Measurements from ENCODE around the gene ABLIM2. TPM values are rescaled to one million over a fixed set of nuclear protein-coding genes. Genes with fewer than 3 reads are reported as not detected.

ABLIM2 gene
- total and polyA plus RNA-seq, 10 of the 15 experiments (the other 5 are each of a cell fraction or from before 2014, with no cell fraction given): 0.03 to 0.15 (median 0.05) TPM; not detected in 7

DNA sequence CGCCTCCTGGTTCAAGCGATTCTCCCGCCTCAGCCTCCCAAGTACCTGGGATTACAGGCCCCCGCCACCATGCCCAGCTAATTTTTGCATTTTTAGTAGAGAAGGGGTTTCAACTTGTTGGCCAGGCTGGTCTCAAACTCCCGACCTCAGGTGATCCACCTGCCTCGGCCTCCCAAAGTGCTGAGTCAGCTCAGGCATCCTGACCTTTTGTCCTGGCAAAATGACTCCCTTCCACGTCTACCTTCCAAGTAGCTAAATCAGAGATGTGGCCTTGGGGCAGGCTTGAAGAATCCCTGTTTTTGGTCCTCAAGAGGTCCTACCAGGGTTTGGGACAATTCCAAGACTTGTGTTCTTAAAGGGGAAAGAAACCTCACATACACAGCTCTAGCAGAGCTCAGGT, 231.8 kb downstream of the ABLIM2 start:
- 11% methylated on average over 6 of the region's 7 CpGs for WGBS (ENCODE audit: insufficient coverage, insufficient replicate concordance, low lambda C conversion rate, missing lambda C conversion rate)
- ChIA-PET CTCF (interaction anchor here (1.1 kb wide), 1 partner anchor 125 kb away, joined by 3 read pairs; no protein-coding TSS in a partner anchor), POLR2A (interaction anchor here (0.6 kb wide), 1 partner anchor 36 kb away, joined by 8 read pairs; no protein-coding TSS in a partner anchor), RAD21 (ENCODE audit: unreplicated experiment) (no interaction called here), SMC1A (ENCODE audit: uncharacterized antibody, unreplicated experiment) (no interaction called here)
- intact Hi-C loops (cut with micrococcal nuclease; ENCODE audit: unreplicated experiment): no loop called here
- in situ Hi-C loops (cut with MboI): no loop called here
- ATAC-seq (no peak), DNase-seq (ENCODE audit: low read depth, low spot score) (no peak), FAIRE-seq (no peak)
- Histone ChIP-seq H4K20me1 (ENCODE audit: control insufficient read depth, insufficient read depth) (no peaks in the 10 kb centered on the region), H3K4me2 (ENCODE audit: control insufficient read depth, insufficient read depth) (no peak overlapping the region), H3K79me2 (ENCODE audit: control insufficient read depth, insufficient read depth, low read length) (no peaks in the 10 kb centered on the region), H3K4me3 (no peak overlapping the region), H3K9me3 (replicated peaks; ENCODE audit: control insufficient read depth, insufficient read depth, low read length) (no peaks in the 10 kb centered on the region; the same call in 2 of the 3 replicates), H2AFZ (ENCODE audit: control insufficient read depth, low read depth, low read length) (no peak overlapping the region), H3K4me1 (ENCODE audit: control insufficient read depth, insufficient read depth, low read length) (no peaks in the 10 kb centered on the region), H3K9ac (ENCODE audit: control insufficient read depth, insufficient read depth, low read length) (no peak overlapping the region), H3K27ac (ENCODE audit: control insufficient read depth, insufficient read depth) (no peak overlapping the region), H3K36me3 (ENCODE audit: control insufficient read depth in 2 of 2, insufficient read depth in 2 of 2, low read length in 1 of 2) (no peaks in the 10 kb centered on the region), H3K27me3 (replicated peaks in 1 of 2; ENCODE audit: control insufficient read depth in 2 of 2, insufficient read depth in 2 of 2, low read length in 1 of 2) (no peaks in the 10 kb centered on the region; a peak in 2 of 4 replicates)
- TF ChIP-seq EZH2 (IDR thresholded peaks at IDR 0.05; ENCODE audit: borderline replicate concordance, control insufficient read depth, low read depth, low read length): no peak
- BruUV-seq (replicated peaks): no TSS peak

DNA sequence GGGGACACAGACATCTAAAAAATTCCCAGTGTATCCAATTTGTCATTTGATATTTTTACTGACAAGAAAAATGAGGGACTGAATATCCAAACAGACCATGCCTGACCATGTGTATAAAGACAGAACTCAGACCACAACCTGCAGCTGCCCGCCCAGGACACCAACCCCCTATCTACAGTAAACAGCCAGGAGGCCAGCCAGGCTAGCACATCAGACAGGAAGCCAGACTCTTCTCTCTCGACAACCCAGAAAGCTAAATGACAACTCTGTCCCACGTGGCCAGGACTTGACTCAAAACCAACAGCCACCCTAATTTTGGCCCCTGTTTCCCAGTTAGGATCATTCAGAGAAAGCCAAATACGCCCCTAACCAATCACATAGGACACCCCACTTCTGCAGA, 234.0 kb downstream of the ABLIM2 start:
- no peak for ATAC-seq
- DNase-seq (ENCODE audit: low read depth, low spot score): no peak
- no TSS peak for BruUV-seq (replicated peaks)
- H3K27me3 ChIP-seq (replicated peaks in 1 of 2; ENCODE audit: control insufficient read depth in 2 of 2, insufficient read depth in 2 of 2, low read length in 1 of 2): no peaks in the 10 kb centered on the region; a peak in 2 of 4 replicates
- H3K9ac ChIP-seq (ENCODE audit: control insufficient read depth, insufficient read depth, low read length): no peak overlapping the region
- RAD21 ChIA-PET (ENCODE audit: unreplicated experiment): no interaction called here
- no peaks in the 10 kb centered on the region for H3K79me2 ChIP-seq (ENCODE audit: control insufficient read depth, insufficient read depth, low read length)
- POLR2A ChIA-PET: no interaction called here
- in situ Hi-C loops (cut with MboI): no loop called here
- SMC1A ChIA-PET (ENCODE audit: uncharacterized antibody, unreplicated experiment): no interaction called here
- H3K9me3 ChIP-seq (replicated peaks; ENCODE audit: control insufficient read depth, insufficient read depth, low read length): no peaks in the 10 kb centered on the region; the same call in 2 of the 3 replicates
- no peaks in the 10 kb centered on the region for H3K36me3 ChIP-seq (ENCODE audit: control insufficient read depth in 2 of 2, insufficient read depth in 2 of 2, low read length in 1 of 2)
- H3K4me3 ChIP-seq: no peak overlapping the region
- CTCF ChIA-PET: no interaction called here
- no peak overlapping the region for H3K4me2 ChIP-seq (ENCODE audit: control insufficient read depth, insufficient read depth)
- WGBS (ENCODE audit: insufficient coverage, insufficient replicate concordance, low lambda C conversion rate, missing lambda C conversion rate): 0% methylated on average over 4 of the region's 4 CpGs
- H2AFZ ChIP-seq (ENCODE audit: control insufficient read depth, low read depth, low read length): no peak overlapping the region
- no peaks in the 10 kb centered on the region for H4K20me1 ChIP-seq (ENCODE audit: control insufficient read depth, insufficient read depth)
- no peak overlapping the region for H3K27ac ChIP-seq (ENCODE audit: control insufficient read depth, insufficient read depth)
- no peak for FAIRE-seq
- TF ChIP-seq ZNF24 (IDR thresholded peaks at IDR 0.05) (no peak), ZNF384 (IDR thresholded peaks at IDR 0.05; ENCODE audit: borderline replicate concordance, low read depth, low read length) (no peak), DPF2 (IDR thresholded peaks at IDR 0.05) (no peak), HDGF (IDR thresholded peaks at IDR 0.05) (no peak), GABPA (IDR thresholded peaks at IDR 0.05; ENCODE audit: low read depth) (no peak), ZNF207 (IDR thresholded peaks at IDR 0.05; ENCODE audit: borderline replicate concordance) (no peak), TCF3 (IDR thresholded peaks at IDR 0.05; ENCODE audit: borderline replicate concordance, insufficient read depth, low read depth, low read length) (no peak), TAF1 (IDR thresholded peaks at IDR 0.05; ENCODE audit: borderline replicate concordance, low read depth, low read length) (no peak), SMC3 (IDR thresholded peaks at IDR 0.05; ENCODE audit: borderline replicate concordance, low read length) (no peak), SMARCA5 (IDR thresholded peaks at IDR 0.05) (no peak), ZSCAN29 (IDR thresholded peaks at IDR 0.05) (no peak), CHD2 (IDR thresholded peaks at IDR 0.05; ENCODE audit: borderline replicate concordance, low read depth, low read length) (no peak), SRF (IDR thresholded peaks at IDR 0.05; ENCODE audit: low read depth in 2 of 2, low read length in 2 of 2) (no peak), MTA3 (IDR thresholded peaks at IDR 0.05; ENCODE audit: borderline replicate concordance, low read length) (no peak)
- TF ChIP-seq, protein P1, sequence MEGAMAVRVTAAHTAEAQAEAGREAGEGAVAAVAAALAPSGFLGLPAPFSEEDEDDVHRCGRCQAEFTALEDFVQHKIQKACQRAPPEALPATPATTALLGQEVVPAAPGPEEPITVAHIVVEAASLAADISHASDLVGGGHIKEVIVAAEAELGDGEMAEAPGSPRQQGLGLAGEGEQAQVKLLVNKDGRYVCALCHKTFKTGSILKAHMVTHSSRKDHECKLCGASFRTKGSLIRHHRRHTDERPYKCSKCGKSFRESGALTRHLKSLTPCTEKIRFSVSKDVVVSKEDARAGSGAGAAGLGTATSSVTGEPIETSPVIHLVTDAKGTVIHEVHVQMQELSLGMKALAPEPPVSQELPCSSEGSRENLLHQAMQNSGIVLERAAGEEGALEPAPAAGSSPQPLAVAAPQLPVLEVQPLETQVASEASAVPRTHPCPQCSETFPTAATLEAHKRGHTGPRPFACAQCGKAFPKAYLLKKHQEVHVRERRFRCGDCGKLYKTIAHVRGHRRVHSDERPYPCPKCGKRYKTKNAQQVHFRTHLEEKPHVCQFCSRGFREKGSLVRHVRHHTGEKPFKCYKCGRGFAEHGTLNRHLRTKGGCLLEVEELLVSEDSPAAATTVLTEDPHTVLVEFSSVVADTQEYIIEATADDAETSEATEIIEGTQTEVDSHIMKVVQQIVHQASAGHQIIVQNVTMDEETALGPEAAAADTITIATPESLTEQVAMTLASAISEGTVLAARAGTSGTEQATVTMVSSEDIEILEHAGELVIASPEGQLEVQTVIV (IDR thresholded peaks at IDR 0.05; ENCODE audit: borderline replicate concordance, partially characterized antibody): no peak
- intact Hi-C loops (cut with micrococcal nuclease; ENCODE audit: unreplicated experiment): no loop called here
- H3K4me1 ChIP-seq (ENCODE audit: control insufficient read depth, insufficient read depth, low read length): no peaks in the 10 kb centered on the region
